IMR-90 (cell line): ENCODE measurements around the gene OCLN. TPM values are rescaled to one million over a fixed set of nuclear protein-coding genes. Genes with fewer than 3 reads are reported as not detected.

Source experiments
- ATAC-seq: fragments of 200-7000 bp; cut with Tn5 transposase; 2 replicates; pipeline ENCODE4 v1.9.1; 2020; ENCODE audit warnings: low read depth, mild to moderate bottlenecking, moderate library complexity
- BruUV-seq: library from RNA; stranded (reverse); fragments of 400-500 nt; replicated peaks from 2 replicates; lab custom pipeline; 2021; lab: Mats Ljungman, UMichigan
- CTCF ChIA-PET: fragments of 300-600 bp; formaldehyde crosslinking; extraction: SDS; loops from one replicate; lab custom pipeline; 2021; ENCODE audit warnings: antibody characterized with exemption; lab: Yijun Ruan, JAX
- POLR2A ChIA-PET: fragments of 300-600 bp; sonication (Branson Sonifier 250); formaldehyde crosslinking; loops from one replicate; lab custom pipeline; 2022; ENCODE audit warnings: antibody characterized with exemption; ENCODE audit not compliant: unreplicated experiment; lab: Charles Lee
- DNase-seq: peaks from one replicate; pipeline ENCODE4 v3.0.0; 2013
- H2AFZ ChIP-seq: replicated peaks from 2 replicates; pipeline ENCODE3; 2013; ENCODE audit warnings: low read length, mild to moderate bottlenecking; ENCODE audit not compliant: poor library complexity
- H2AK5ac ChIP-seq: 2 replicates; pipeline ENCODE4 v1.6.1; 2013; ENCODE audit warnings: low read depth, low read length, inconsistent platforms
- H2AK9ac ChIP-seq: replicated peaks from 2 replicates; pipeline ENCODE3; 2013; ENCODE audit warnings: mild to moderate bottlenecking, low read depth, low read length, moderate library complexity; ENCODE audit not compliant: poor library complexity
- H2BK120ac ChIP-seq: 2 replicates; pipeline ENCODE4 v1.6.1; 2013; ENCODE audit warnings: low read depth, low read length, inconsistent platforms
- H2BK15ac ChIP-seq: 3 replicates; pipeline ENCODE4 v1.6.1; 2013; ENCODE audit warnings: low read depth, low read length, inconsistent platforms
- H2BK20ac ChIP-seq: 2 replicates; pipeline ENCODE4 v1.6.1; 2013; ENCODE audit warnings: low read depth, mild to moderate bottlenecking, inconsistent platforms, low read length, moderate library complexity
- H2BK5ac ChIP-seq: 2 replicates; pipeline ENCODE4 v1.6.1; 2013; ENCODE audit warnings: mild to moderate bottlenecking, low read depth, low read length, inconsistent platforms; ENCODE audit not compliant: poor library complexity, severe bottlenecking
- H3K14ac ChIP-seq: replicated peaks from 2 replicates; pipeline ENCODE4 v1.6.1; 2013; ENCODE audit warnings: low read depth, low read length, inconsistent platforms
- H3K18ac ChIP-seq: 2 replicates; pipeline ENCODE4 v1.6.1; 2013; ENCODE audit warnings: low read depth, low read length, control low read depth
- H3K23ac ChIP-seq: 2 replicates; pipeline ENCODE4 v1.6.1; 2013; ENCODE audit warnings: low read depth, low read length, inconsistent platforms
- H3K27ac ChIP-seq: 2 replicates; pipeline ENCODE4 v1.5.1; 2013; ENCODE audit warnings: mild to moderate bottlenecking, control low read depth, low read length; ENCODE audit not compliant: insufficient read depth
- H3K27me3 ChIP-seq: 2 replicates; pipeline ENCODE4 v1.6.1; 2013; ENCODE audit warnings: low read length; ENCODE audit not compliant: control insufficient read depth, insufficient read depth
- H3K36me3 ChIP-seq: 2 replicates; pipeline ENCODE4 v1.6.1; 2013; ENCODE audit warnings: low read length, mixed read lengths; ENCODE audit not compliant: control insufficient read depth, insufficient read depth
- H3K4ac ChIP-seq: 2 replicates; pipeline ENCODE4 v1.6.1; 2013; ENCODE audit warnings: low read depth, low read length, inconsistent platforms
- H3K4me1 ChIP-seq: 2 replicates; pipeline ENCODE4 v1.6.1; 2013; ENCODE audit warnings: low read length, mixed read lengths; ENCODE audit not compliant: control insufficient read depth, insufficient read depth
- H3K4me2 ChIP-seq: 2 replicates; pipeline ENCODE4 v1.6.1; 2013; ENCODE audit warnings: low read depth, mild to moderate bottlenecking, control low read depth, low read length, moderate library complexity
- H3K4me3 ChIP-seq: 2 replicates; pipeline ENCODE4 v1.5.1; 2013; ENCODE audit warnings: low read depth, mild to moderate bottlenecking, control low read depth, low read length, moderate library complexity; ENCODE audit not compliant: insufficient read depth
- H3K56ac ChIP-seq: 2 replicates; pipeline ENCODE4 v1.6.1; 2013; ENCODE audit warnings: low read length, inconsistent platforms; ENCODE audit not compliant: insufficient read depth; ENCODE audit errors: extremely low read depth
- H3K79me1 ChIP-seq, 2 experiments: 2 replicates each; pipeline ENCODE4 v1.6.1; 2013; ENCODE audit warnings: low read length in 2 of 2, inconsistent platforms in 1 of 2, low read depth in 1 of 2
- H3K9ac ChIP-seq: 2 replicates; pipeline ENCODE4 v1.6.1; 2013; ENCODE audit warnings: low read depth, low read length, control low read depth
- H3K9me1 ChIP-seq: 2 replicates; pipeline ENCODE4 v1.6.1; 2013; ENCODE audit warnings: low read length, inconsistent platforms; ENCODE audit not compliant: insufficient read depth
- H3K9me3 ChIP-seq: 2 replicates; pipeline ENCODE4 v1.6.1; 2013; ENCODE audit warnings: low read length; ENCODE audit not compliant: control insufficient read depth, insufficient read depth
- H4K20me1 ChIP-seq: 2 replicates; pipeline ENCODE4 v1.6.1; 2013; ENCODE audit warnings: low read length, inconsistent platforms; ENCODE audit not compliant: insufficient read depth
- H4K5ac ChIP-seq: 2 replicates; pipeline ENCODE4 v1.6.1; 2013; ENCODE audit warnings: mild to moderate bottlenecking, low read depth, low read length, control low read depth
- H4K8ac ChIP-seq, 2 experiments: 2 replicates each; pipeline ENCODE4 v1.6.1; 2013; ENCODE audit warnings: low read depth in 2 of 2, low read length in 2 of 2, control low read depth in 1 of 2, inconsistent platforms in 1 of 2
- H4K91ac ChIP-seq: 2 replicates; pipeline ENCODE4 v1.6.1; 2013; ENCODE audit warnings: low read depth, low read length, inconsistent platforms; ENCODE audit not compliant: insufficient read depth
- BHLHE40 ChIP-seq: fragments of 150-350 bp; IDR thresholded peaks from 2 replicates; pipeline ENCODE4 v1.6.1; 2016; ENCODE audit warnings: mild to moderate bottlenecking, low read depth, low read length
- MAZ ChIP-seq: IDR thresholded peaks from 2 replicates; pipeline ENCODE4 v1.6.1; 2012; ENCODE audit warnings: low read depth, mild to moderate bottlenecking, low read length, improper control_type of control experiment, moderate library complexity, borderline replicate concordance
- WGBS, 2 experiments: methylation state at CpG; one replicate each; pipeline versions ENCODE4 v1.1.5 to v1.1.7; 2013; ENCODE audit warnings: missing lambda C conversion rate in 2 of 2; ENCODE audit not compliant: insufficient read length in 1 of 2; ENCODE audit errors: extremely low coverage in 2 of 2; 5-methylcytosine and 5-hydroxymethylcytosine counted together
- dilution Hi-C: fragments of 300-500 bp; cut with HindIII; formaldehyde crosslinking; loops from one replicate; pipeline ENCODE4 v1.14.3; 2018; ENCODE audit warnings: low sequenced_read_pairs; ENCODE audit not compliant: unreplicated experiment
- in situ Hi-C: fragments of 300-500 bp; cut with MboI; formaldehyde crosslinking; loops from 3 replicates; pipeline ENCODE4 v1.14.3; 2019; ENCODE audit warnings: low sequenced_read_pairs, inconsistent platforms, mixed read lengths
- intact Hi-C: fragments of 100-400 bp; cut with micrococcal nuclease; formaldehyde crosslinking; loops from 2 replicates; pipeline ENCODE4 v1.10.0; 2022
- polyA plus RNA-seq, 3 experiments: library from polyadenylated mRNA; depleted of rRNA; stranded (reverse); fragments of >200 nt; gene quantifications; 2 replicates each; pipeline ENCODE4 v1.2.3, GENCODE V29; 2012; ENCODE audit warnings: low replicate concordance in 1 of 3
- total RNA-seq: library from RNA; depleted of rRNA; stranded (reverse); fragments of >200 nt; gene quantifications from 2 replicates; pipeline ENCODE4 v1.2.3, GENCODE V29; 2012

Gene OCLN
- total and polyA plus RNA-seq, 2 of the 4 experiments (the other 2 are of a cell fraction) = 0.72 to 0.99 TPM

- ChIA-PET CTCF (no interaction called here), POLR2A (no interaction called here)
- H2BK15ac ChIP-seq = no peak overlapping the region
- no peaks in the 10 kb centered on the region for H3K9me3 ChIP-seq
- no TSS peak for BruUV-seq
- dilution Hi-C loops (no loop called here), in situ Hi-C loops (no loop called here), intact Hi-C loops (loop anchor here (10.0 kb wide), 1 partner anchor 51 kb away; the partner anchor contains the start of gene OCLN)
- H2BK5ac ChIP-seq = no peak overlapping the region
- no peak overlapping the region for H2BK120ac ChIP-seq
- H3K56ac ChIP-seq = no peak overlapping the region
- no peak overlapping the region for H4K5ac ChIP-seq
- no peak overlapping the region for H3K4ac ChIP-seq
- no peaks in the 10 kb centered on the region for H3K79me1 ChIP-seq
- no peak overlapping the region for H3K18ac ChIP-seq
- H4K20me1 ChIP-seq = no peaks in the 10 kb centered on the region
- TF ChIP-seq BHLHE40 (no peak), MAZ (no peak)
- no peak overlapping the region for H3K4me3 ChIP-seq
- H3K9me1 ChIP-seq = no peaks in the 10 kb centered on the region
- WGBS, 2 experiments = 93% methylated on average over 4 of the region's 7 CpGs; no CpG with 5 or more reads in 1 of the 2 experiments
- no peak overlapping the region for H4K8ac ChIP-seq
- H2AFZ ChIP-seq = no peak overlapping the region
- DNase-seq = no peak
- no peaks in the 10 kb centered on the region for H3K4me1 ChIP-seq
- no peak for ATAC-seq
- H3K23ac ChIP-seq = no peak overlapping the region
- H3K14ac ChIP-seq = no peak overlapping the region
- H3K27ac ChIP-seq = no peak overlapping the region
- no peak overlapping the region for H2AK9ac ChIP-seq
- H3K27me3 ChIP-seq = no peaks in the 10 kb centered on the region
- H3K36me3 ChIP-seq = no peaks in the 10 kb centered on the region
- H2BK20ac ChIP-seq = no peak overlapping the region
- H3K4me2 ChIP-seq = no peak overlapping the region
- H3K9ac ChIP-seq = no peak overlapping the region
- no peak overlapping the region for H2AK5ac ChIP-seq
- no peak overlapping the region for H4K91ac ChIP-seq
These were observed 48.3 kb upstream of the OCLN start for GRCh38 chr5:69444127-69444754.
